Measurements from ENCODE around the gene SIRT3.

Gene SIRT3

DNA sequence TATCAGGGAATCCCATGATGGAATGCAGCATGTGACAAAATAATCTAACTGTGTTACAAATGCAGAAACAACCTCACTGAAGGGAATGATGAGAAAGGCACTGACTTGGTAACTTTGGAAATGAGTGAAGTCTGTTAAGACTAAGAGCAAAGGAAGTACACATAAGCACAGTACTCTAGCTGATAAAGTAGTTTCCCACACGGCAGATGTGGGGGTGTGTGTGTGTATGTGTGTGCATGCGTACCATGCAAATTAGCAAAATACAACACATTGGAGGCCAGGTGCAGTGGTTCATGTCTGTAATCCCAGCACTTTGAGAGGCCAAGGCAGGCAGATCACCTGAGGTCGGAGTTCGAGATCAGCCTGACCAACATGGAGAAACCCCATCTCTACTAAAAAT is 25.5 kb upstream of the SIRT3 start:
- no peak for TF ChIP-seq POLR2A (IDR thresholded peaks at IDR 0.05; ENCODE audit: low read length)
- TF ChIP-seq GATA1 (IDR thresholded peaks at IDR 0.05; ENCODE audit: low read depth, low read length): no peak
- no peak for DNase-seq

DNA sequence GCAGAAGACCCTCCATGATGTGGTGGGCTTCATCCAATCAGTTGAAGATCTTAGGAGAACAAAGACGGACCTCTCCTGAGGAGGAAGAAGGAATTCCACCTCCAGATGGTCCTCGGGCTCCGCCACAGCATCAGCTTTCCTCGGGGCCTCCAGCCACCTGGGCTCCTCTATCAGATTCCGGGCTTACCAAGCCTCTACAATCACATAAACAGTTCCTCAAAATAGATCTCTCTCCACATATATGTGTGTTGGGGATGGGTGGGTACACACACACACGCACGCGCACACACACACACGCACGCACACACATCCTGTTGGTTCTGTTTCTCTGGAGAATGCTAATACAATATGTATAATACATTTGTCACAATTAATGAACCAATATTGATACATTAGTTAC is 23.3 kb upstream of the SIRT3 start:
- DNase-seq: no peak

DNA sequence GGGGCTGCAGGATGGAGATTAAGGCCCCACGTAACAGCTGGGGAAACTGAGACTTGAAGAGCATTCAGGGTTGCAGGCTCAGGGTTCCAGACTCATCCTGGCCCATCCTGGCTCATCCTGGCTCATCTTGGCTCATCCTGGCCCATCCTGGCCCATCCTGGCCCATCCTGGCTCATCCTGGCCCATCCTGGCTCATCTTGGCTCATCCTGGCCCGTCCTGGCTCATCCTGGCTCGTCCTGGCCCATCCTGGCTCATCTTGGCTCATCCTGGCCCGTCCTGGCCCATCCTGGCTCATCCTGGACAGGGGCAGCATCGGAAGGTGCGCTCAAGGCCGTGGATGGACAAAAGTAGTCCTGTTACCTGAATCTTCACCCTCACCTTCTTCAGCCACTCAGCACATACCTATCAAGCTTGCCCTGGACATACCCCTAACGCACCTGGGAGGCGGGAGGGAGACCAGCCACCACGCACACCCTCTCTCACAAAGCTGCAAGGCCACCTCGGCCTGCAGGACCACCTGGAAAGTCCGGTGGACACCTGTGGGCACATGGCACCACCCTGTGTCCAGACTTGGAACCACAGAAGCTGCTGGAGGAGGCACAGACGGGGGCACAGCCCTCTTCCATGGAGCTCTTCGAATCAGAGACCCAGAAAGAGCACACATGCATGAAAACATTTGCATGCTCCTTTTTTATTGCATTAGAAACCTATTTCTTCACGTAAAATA is 21.8 kb upstream of the SIRT3 start:
- peak in 1 of 2 experiments; percentile 24 for DNase-seq
- no peak for TF ChIP-seq POLR2A (IDR thresholded peaks at IDR 0.05; ENCODE audit: low read length)
- TF ChIP-seq GATA1 (IDR thresholded peaks at IDR 0.05; ENCODE audit: low read depth, low read length): no peak

More for the DNA sequence above, 23.3 kb upstream of the SIRT3 start:
- TF ChIP-seq POLR2A (IDR thresholded peaks at IDR 0.05; ENCODE audit: low read length) (no peak), GATA1 (IDR thresholded peaks at IDR 0.05; ENCODE audit: low read depth, low read length) (no peak)

DNA sequence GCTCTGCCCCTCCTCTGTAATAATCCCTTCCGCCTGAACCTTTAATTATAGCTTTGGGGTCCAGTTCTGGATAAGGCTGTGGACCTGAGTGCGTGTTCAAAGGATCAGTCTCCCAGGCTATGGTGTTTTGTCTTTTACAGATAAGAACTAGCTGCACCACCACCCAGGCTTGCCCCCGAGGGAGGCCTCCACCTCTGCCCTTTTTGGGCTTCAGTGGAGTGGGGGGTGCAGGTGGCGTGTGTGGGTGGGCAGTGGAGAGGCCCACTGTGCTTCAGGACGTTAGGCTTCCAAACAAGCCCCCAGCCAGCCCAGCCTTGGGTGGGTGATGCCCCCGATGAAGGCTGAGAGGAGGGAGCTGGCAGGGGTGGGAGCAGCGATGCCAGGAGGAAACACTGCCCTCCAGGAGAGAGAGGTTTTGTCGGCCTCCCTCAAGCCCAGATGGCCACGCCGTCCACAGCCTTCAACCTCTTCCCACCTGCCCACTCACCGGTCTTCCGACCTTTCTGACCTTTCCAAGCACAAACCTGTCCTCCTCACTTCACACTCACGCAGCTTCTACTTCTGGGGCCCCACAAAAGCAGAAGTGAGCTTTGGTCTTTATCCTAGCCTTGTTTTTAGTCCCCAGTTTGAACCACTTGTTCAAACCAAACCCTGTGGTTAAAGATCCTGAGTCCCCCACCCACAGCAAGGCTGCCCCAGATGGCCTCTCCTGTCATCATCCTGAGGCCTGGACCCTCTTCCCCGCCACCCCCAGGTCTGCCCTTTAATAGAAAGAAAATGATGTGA is 21.0 kb upstream of the SIRT3 start:
- TF ChIP-seq GATA1 (IDR thresholded peaks at IDR 0.05; ENCODE audit: low read depth, low read length) (no peak), POLR2A (IDR thresholded peaks at IDR 0.05; ENCODE audit: low read length) (no peak)
- peak in 1 of 2 experiments; percentile 29 for DNase-seq

DNA sequence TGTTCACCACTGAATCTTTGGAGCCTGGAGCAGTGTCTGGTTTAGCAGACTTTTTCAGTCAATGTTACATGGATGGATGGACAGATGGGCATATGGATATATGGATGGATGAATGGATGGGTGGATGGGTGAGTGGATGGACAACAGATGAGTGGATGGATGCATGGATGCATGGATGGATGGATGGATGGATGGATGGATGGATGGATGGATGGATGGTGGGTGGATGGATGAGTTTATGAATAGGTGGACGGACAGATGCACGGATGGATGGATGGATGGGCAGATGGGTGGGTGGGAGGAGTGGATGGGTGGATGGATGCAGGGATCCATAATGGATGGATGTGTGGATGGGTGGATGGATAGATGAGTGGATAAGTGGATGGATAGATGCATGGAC is 19.7 kb upstream of the SIRT3 start:
- no peak for DNase-seq
- TF ChIP-seq POLR2A (IDR thresholded peaks at IDR 0.05; ENCODE audit: low read length): no peak
- TF ChIP-seq GATA1 (IDR thresholded peaks at IDR 0.05; ENCODE audit: low read depth, low read length): no peak

DNA sequence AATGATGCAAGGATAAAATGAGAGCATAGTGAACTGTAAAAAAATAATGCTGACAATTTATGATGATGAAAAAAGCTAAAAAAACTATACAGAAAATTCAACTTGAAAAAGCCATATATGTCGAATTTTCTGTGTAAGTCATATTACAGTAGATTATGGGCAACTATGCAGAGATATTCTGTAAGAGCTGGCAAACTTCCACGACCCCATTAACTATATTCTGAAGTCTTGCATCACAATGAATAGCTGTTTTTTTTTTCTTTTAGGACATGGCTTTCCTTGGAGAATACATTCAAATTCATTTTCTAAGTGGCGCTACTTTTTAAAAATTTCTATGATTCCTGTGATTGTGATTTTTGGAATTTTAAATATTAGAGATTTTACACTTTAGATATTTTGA is 19.0 kb upstream of the SIRT3 start:
- no peak for TF ChIP-seq POLR2A (IDR thresholded peaks at IDR 0.05; ENCODE audit: low read length)
- TF ChIP-seq GATA1 (IDR thresholded peaks at IDR 0.05; ENCODE audit: low read depth, low read length): no peak
- peak in 1 of 2 experiments; percentile 76 for DNase-seq

DNA sequence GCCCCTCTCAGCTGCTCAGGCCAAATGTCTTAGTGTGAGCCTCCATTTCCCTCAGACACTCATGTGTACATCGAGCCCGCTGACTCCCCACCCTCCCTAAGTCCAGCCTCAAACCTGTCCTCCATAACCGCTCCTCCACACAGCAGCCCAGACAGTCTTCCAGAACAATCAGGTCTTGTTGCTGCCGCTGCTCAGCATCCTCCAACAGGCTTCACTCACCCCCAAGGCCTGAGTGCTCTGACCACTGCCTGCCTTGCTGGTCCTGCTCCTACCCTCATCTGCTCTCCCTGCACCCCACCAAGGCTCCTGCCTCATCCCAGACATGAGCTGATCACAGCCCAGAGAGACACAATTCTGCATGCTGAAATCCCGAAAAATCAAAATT is 17.7 kb upstream of the SIRT3 start:
- TF ChIP-seq POLR2A (IDR thresholded peaks at IDR 0.05; ENCODE audit: low read length) (no peak), GATA1 (IDR thresholded peaks at IDR 0.05; ENCODE audit: low read depth, low read length) (no peak)
- DNase-seq: no peak

DNA sequence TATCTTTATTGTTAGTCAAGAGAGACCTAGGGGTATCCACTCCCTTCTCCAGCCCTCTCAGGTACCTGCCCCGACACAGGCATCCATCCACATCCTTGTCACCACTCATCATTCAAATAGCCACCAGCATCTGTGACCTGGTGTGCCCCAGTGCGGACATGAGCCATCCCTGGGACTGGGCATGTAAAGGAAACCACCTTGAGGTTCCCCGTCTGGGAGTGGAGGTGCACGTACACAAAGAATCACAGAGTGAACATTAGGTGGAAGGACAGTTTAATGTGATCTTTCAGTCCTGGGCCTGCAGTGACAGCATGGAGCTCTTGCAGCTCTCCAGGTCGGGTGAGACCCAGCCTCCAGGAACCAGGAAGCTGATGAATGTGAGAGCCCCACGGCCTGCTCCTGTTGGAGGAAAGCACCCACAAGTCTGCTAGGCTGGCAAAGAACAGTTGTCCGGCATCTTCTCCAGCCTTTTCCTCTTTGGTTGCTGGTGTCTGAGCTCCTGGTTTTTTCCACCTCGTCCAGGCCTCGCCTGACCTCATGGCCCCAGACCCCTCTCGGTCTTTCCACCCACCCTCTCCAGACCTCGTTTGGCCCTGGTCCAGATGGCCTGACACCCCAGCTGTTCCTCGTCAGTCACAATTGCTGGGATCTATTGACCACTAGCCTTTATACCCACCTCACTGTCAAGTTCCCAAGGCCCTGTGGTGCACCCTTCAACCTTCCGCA is 17.2 kb upstream of the SIRT3 start:
- DNase-seq: no peak
- no peak for TF ChIP-seq GATA1 (IDR thresholded peaks at IDR 0.05; ENCODE audit: low read depth, low read length)
- TF ChIP-seq POLR2A (IDR thresholded peaks at IDR 0.05; ENCODE audit: low read length): no peak

DNA sequence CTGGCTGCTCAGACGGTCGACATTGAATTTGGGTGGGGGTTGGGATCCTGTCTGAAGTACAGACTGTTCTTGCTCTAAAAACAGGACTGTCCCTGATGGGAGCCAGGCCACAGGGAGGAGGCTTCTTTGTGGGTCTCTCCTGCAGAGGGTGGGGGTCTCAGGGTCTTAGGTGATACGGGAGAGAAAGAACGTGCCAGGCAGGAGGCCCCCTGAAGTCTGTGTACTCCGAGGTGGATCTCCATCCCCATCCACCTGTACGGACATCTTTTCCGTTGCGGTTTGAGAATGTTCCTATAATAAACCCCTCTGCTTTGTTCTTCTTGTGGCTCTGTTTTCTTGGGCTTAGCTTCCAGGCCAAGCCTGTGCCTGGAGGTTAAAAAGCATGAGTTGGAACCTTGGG is 16.5 kb upstream of the SIRT3 start:
- DNase-seq: no peak
- TF ChIP-seq POLR2A (IDR thresholded peaks at IDR 0.05; ENCODE audit: low read length) (no peak), GATA1 (IDR thresholded peaks at IDR 0.05; ENCODE audit: low read depth, low read length) (no peak)

DNA sequence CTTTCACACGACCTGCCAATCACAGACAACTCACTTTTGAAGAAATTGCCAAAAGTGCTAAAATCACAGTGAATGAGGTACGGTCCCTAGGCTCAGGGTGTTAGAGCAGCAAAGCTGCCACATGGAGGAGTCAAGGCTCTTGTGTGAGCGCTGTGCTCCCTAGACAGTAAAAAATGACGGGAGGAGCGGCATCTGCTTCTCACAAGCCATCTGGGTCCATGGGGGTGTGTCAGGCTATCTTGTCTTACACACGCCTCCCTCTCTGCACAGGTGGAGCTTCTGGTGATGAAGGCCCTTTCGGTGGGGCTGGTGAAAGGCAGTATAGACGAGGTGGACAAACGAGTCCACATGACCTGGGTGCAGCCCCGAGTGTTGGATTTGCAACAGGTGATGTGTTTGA is 15.4 kb upstream of the SIRT3 start:
- no peak for TF ChIP-seq POLR2A (IDR thresholded peaks at IDR 0.05; ENCODE audit: low read length)
- TF ChIP-seq GATA1 (IDR thresholded peaks at IDR 0.05; ENCODE audit: low read depth, low read length): no peak
- DNase-seq: no peak

DNA sequence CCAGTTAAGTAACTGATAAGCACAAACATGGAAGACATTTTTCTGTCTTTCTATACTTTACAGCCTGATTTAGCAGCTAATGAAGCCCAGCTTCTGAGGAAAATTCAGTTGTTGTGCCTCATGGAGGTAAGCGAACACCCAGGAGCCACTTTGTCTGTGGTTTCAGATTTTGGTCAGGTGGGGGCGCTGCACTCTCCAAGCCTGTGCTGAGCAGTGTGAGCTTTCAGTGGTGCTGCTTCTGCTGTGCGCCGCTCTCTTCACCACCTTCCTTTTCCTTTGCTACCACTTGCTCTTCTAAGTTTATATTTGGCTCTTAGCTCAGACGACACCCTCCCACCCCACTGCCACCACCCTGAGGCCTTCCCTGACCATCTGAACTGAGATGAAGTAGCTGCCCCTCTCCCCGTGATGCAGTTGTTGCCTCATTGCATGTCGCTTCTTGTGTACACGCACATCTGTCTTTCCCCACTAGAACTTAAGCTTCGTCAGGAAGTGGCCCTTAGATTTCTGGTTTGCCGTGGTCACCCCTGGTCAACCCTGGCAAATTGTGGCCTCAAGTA is 14.7 kb upstream of the SIRT3 start:
- peak; percentile 64 to 75 for DNase-seq
- TF ChIP-seq POLR2A (IDR thresholded peaks at IDR 0.05; ENCODE audit: low read length) (no peak), GATA1 (IDR thresholded peaks at IDR 0.05; ENCODE audit: low read depth, low read length) (no peak)

DNA sequence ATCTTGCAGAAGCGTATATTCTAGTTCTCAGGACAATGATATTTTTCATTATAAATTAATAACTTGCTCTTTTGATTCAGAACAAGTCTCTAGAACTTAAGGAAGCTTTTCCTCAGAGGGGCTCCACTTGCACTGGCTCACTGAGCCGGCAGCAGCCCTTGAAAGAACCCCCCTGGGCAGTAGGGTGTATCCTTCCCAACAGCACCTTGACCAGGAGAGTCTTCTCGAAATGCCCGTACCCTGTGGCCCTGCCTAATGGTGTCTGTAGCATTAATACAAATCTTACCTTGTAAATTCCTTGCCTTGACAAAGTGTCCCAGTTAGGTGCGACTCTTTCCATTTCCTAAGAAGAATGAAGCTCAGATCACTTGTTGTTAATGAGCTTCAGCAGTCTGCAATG is 14.1 kb upstream of the SIRT3 start:
- TF ChIP-seq GATA1 (IDR thresholded peaks at IDR 0.05; ENCODE audit: low read depth, low read length) (no peak), POLR2A (IDR thresholded peaks at IDR 0.05; ENCODE audit: low read length) (no peak)
- DNase-seq: no peak

DNA sequence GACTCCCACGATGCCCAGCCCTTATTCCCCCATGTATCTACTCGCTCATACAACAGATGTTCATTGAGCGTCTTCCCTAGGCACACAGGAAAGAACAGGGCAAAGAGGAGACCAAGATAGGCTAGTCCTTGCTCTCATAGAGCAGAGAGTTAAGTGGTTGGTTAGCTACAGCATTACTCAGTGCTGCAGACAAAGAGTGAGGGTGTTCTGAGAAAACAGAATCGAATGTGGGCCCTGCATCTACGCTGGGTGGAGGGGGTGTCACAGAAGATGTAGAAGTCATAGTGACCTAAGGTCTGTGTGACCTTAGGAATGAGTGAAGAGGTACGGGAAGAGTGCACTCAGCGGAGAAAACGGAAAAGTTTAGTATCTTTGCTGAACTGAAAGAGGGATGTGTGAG is 12.9 kb upstream of the SIRT3 start:
- DNase-seq: no peak
- TF ChIP-seq POLR2A (IDR thresholded peaks at IDR 0.05; ENCODE audit: low read length): no peak
- no peak for TF ChIP-seq GATA1 (IDR thresholded peaks at IDR 0.05; ENCODE audit: low read depth, low read length)

DNA sequence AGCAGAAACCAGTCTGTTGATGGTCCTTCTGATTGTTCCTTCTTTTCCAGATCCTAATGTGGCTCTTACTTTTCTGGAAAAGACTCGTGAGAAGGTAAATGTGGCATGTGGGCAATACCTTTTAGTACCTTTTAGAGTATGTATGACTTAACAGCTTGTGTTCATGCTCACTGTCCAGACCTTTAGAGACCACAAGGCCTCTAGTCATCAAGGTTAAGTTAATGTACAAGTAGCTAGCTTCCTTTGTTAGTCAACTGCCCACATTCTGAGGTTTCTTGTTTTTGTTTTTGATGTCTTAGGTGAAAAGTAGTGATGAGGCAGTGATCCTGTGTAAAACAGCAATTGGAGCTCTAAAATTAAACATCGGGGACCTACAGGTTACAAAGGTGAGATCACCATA is 8.2 kb upstream of the SIRT3 start:
- no peak for DNase-seq
- no peak for TF ChIP-seq POLR2A (IDR thresholded peaks at IDR 0.05; ENCODE audit: low read length)
- TF ChIP-seq GATA1 (IDR thresholded peaks at IDR 0.05; ENCODE audit: low read depth, low read length): no peak

All from erythroblast (primary cell).